Stimulated activated CD4-positive, alpha-beta T cell treated with anti-CD3 and anti-CD28 coated beads, Interleukin-2, amount 100 ng/mL, for 24 hours (primary cell): Measurements from ENCODE around the gene IYD.

Experiments
- DNase-seq, 2 donors: peaks; one replicate each; pipeline ENCODE4 v3.0.0-alpha.2; 2020

The IYD gene

DNA sequence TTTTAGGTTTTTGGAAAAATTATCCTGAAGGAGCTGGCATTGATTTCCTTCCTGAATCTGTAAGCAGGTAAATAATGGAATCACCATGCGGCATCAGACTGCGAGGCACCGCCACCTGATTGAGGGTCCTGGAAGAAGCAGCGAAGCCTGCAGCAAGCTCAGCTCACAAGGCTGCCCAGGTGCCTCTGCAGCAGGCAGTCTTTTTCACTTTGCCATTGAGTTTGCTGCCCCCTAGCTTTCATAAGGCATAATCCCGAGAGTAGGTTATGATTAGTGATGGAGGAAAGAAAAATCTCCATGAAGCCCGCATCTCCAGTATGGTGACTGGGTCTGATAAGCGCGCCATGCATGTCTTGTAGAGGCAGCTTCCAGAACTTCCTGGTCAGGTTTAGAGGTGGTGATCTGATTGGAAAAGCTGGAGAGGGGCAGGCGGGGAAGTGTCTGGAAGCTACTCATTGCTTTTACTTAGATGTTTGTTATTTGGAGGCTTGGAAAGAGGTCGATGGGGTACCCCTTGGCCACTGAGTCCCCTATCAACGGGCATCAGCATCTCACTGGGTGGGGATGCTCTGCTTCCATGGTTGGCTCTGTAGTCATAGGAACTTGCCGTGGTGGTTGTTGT is 26.7 kb downstream of the IYD start:
- DNase-seq: peak in 1 of 2 donors; percentile 25

DNA sequence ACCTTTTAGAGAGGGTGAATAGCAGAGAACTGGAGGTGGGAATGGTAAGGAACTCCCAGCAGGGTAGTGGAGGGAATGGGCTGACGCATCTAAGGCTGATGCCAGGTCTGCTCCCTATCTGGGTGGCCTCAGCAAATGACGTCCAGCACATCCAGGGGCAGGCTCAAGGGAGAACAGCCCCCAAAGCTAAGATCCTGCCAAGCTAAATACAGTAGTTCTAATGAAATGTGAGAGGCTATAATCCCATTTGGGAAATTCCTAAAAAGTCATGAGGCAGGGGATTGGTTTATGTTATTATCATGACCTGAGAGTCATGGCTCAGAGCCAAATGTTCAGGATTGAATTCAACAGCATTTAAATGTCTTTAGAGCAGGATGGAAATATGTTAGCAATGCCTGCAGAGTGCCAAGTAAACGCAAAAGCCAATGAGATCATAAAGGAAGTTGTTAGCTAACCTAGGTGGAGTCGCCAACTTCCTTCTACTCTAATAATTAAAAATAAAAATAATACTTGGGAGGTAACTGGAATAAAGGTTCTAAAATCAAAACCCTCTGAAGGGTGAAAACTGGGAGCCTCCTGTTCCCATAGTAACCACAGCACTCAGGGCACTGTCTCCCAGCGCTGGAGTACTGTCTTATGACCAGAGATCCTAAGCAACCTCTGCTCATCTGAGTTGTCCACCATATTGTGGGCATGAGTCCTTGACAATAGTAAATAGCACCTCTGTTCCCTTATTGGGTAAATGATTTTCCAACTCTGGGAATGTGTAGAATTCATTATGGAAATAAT is 34.8 kb downstream of the IYD start:
- no peak for DNase-seq

DNA sequence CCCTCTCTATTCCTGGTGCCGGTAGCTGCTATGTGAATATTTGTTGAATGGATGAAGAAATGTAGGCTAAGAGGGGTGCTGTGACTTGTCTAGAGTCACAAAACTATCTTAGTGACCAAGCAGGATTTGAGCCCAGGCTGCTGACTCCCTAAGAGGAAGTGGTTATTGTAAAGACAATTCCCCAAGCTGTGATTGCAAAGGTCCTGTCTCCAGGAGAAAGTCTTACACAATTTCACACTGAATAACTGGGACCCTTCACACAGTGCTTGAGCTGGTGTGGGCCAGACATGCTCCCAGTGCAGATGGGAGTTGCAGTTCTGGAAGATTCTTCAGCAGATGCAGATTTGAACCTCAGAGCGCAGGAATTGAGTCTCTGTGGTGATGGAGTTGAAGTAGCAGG is 38.1 kb downstream of the IYD start:
- DNase-seq: no peak

DNA sequence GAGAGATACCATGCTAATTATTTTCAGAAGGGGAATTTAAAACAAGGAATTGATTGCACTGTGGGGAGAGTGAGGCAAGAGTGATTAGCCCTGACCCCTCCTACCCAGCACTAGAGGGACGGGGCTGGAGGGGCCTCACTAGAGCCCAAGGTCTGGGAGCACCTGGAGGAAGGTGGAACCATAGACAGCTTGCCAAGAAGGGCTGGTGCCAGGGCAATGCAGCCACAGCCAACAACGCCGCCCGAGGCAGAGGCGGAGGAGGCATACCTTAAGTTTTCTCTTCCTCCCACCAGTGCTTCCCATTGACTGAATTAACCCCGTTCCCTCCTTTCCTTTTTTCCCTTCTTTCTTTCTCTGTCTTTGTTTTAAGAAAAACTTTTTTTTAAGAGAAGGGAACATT is 40.0 kb downstream of the IYD start:
- DNase-seq: no peak

DNA sequence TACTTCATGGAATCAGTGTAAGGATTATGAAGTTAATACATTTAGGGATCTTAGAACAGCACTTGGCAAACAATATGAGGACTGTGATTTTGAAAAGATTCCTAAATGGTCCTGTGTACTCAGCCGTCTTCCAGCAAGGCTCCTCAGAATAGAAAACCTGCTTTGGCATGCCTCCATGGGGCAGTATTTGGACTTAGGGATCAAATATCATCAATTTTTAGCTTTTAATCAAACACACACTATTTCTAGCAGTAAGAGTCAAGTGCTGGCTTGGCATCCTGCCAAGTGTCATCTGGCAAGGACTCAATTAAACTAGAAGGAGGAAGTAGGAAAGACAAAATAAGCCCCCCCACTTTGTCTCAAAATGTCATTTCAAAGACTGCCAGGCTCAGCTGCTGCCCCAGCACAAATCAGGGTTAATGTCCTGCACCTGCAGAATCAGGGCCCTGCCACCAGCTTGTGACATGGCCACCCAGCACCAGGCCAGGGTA is 40.8 kb downstream of the IYD start:
- no peak for DNase-seq

DNA sequence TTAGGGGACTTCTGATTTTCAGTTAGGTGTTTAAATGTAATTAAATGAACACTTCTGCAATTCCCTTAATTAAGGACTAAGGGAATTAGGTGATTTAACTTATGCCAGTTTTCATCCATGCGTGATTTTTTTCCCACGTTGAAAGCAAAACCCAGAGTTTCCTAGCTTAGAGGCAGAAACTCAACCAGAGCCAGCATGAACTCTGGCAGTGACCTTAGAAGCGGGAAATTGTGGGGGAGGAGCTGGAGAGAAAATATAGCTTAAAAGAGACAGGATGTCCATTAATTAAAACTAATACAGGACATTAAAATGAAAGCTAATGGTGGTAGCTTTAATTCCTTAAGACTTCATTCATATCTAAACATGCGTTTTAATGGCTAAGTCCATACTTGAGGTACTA is 41.6 kb downstream of the IYD start:
- DNase-seq: no peak

DNA sequence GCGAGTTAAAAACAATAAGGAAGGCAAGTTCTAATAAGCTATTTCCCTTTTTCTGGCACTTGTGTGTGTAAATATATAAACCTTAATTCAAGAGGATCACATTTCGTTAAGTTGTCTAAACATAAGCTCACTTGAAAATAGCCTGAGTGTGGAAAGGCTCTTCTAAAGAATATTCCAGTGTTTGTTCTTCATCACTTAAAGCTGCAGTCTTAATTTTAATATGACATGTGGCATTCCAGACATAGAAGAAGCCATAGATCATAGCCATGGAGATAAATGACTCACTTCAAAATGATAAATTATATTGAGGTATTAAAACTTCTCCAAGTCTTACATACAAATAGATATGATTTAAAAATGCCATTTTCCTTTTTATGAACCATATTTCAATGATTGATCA is 42.1 kb downstream of the IYD start:
- no peak for DNase-seq

GRCh38 chr6:150412221-150412620 is 43.4 kb downstream of the IYD start:
- DNase-seq: no peak

DNA sequence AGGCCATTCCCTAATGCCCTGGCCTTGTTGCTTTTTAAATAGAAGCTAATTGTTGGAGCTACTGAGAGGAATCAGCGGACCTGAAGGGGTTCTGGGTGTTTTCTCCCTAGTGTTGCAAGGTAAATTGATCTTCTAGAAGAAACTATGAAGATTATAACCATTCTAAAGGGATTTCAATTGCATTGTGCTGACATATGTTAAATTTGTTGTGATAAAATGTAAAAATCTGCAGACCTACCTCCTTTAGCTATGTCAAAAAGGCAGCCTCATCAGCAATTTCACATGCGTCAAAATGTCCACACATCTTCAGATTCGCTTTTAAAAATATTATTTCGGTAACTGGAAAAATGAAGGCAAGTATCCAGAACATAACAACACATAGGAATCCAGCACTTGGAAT is 44.4 kb downstream of the IYD start:
- no peak for DNase-seq

DNA sequence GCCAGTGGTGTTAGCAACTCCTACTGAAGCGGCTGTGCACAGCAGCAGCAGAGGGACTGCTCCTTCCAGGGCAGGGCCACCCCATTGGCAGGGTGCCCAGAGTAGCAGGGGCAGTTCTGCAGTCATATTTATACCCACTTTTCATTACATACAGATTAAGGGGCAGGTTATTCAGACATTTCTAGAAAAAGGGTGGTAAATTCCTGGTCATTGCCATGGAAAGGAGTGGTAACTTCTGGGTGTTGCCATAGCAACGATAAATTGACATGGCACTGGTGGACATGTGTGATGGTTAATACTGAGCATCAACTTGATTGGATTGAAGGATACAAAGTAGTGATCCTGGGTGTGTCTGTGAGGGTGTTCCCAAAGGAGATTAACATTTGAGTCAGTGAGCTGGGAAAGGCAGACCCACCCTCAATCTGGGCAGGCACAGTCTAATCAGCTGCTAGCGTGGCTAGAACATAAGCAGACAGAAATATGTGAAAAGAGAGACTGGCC is 45.0 kb downstream of the IYD start:
- DNase-seq: no peak

DNA sequence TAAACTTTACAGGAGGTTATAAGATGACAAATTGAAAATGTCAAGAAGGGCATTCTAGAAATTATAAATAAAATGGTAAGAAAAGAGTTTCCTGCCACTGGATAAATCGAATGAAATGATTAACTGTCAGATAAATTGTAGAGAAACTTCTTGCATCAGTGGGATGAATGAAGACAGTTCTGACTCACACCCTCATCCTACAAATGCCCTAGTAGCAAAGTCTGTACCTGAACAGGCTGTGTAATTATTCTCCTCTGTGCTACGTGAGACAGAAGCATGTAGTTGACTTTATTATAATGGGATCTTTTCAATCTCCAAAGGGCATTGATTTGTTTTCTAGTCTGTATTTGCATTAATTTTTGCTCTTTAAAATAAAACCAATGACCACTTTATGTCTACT is 47.3 kb downstream of the IYD start:
- DNase-seq: no peak

DNA sequence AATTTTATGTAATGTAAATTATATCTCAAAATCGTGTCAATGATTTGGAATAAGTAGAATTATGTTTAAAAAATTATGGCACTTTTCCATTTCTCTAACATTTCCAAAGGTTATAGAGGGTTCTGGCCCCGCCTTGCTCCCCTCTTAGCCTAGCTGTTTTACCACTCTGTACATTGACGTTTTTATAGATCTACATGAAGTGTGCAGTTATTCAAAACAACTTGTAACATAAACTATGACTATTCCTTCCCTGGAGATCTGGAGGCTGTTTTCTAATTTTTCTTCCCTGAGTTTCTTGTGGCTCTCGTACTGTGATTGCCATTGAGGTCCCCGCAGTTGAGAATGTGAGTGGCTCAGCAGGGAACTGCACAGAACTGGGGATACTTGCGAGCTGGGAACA is 48.4 kb downstream of the IYD start:
- DNase-seq: no peak

GRCh38 chr6:150417899-150418826 is 49.4 kb downstream of the IYD start:
- DNase-seq: no peak

DNA sequence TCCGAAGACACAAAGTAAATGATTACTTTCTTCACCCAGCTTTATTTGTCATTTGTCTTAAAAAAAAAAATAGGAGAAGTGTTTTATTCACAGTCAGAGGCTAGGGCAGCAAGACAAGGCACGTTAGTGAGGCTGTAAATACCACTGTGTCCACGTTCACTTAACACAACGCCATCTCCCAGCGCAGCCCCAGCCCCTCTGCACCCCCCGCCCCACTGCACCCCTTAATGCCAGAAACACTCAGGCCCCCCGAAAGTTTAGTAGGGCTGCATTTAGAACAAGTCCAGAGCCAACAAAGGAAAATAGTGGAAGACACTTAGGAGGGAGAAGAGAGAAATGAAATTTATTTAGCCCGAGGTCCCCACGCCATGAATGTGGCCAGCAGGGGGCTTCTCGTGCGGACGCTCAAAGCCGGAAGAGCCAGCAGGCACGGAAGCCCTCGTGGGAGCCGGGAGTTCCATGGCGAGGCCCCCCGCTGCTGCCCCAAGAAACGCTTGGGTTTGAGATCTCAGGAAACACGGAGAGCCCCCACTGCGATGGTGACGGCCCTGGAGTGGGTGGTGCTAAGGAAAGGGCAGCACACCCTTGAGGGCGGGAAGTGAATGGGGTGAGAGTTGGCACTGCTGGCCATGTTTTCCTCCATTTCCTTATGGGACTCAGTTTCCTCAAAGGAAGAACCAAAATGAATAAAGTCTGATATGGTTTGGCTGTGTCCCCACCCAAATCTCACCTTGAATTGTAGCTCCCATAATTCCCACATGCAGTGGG is 50.2 kb downstream of the IYD start:
- DNase-seq: peak; percentile 60 to 69

DNA sequence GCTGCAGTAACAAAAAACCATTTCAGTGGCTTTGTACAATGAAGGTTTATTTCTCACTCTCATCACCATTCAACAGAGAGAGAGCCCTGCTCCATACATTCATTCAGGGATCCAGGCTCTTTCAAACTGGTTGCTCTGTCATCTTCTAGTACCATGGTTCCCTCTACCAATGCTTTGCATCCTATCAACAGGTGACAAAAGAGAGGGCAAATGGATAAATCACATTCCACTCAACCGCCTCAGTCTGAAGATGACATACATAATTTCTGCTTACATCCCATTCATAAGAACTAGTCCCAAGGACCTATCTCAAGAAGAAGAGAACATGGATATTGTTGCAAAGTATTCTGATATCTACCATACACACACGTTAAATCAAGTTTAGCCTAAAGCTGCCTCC is 51.6 kb downstream of the IYD start:
- no peak for DNase-seq

- no peak for DNase-seq
Observed at GRCh38 chr6:150420926-150421325, 52.1 kb downstream of the IYD start.

GRCh38 chr6:150425508-150425907 is 56.7 kb downstream of the IYD start:
- no peak for DNase-seq

- DNase-seq: no peak
Observed at GRCh38 chr6:150426198-150426597, 57.4 kb downstream of the IYD start.

DNA sequence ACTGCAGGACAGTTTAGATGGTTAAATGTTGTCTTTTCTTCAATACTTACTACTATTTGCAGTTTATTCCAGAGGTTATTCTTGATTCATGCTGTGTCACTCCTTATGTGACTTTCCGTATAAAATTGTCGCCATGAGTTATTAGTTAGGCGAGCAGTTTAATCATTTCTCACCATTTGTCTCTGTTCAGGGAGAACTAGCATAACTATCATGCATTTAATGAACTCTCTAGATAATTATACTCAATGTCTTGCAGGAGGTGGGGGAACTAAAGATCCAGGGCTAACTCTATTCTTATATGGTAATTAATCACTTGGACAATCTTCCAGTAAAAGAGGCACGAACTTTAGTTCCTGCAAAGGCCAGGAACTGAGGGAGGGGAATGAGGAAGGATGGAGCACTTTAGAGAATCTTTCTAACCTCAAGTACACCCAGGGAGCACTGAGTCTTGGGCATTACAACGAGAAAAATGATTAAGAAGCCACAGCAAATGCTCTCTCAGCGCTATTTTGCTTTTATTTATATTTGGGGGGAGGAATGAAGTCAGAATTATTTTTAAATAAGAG is 58.3 kb downstream of the IYD start:
- no peak for DNase-seq

DNA sequence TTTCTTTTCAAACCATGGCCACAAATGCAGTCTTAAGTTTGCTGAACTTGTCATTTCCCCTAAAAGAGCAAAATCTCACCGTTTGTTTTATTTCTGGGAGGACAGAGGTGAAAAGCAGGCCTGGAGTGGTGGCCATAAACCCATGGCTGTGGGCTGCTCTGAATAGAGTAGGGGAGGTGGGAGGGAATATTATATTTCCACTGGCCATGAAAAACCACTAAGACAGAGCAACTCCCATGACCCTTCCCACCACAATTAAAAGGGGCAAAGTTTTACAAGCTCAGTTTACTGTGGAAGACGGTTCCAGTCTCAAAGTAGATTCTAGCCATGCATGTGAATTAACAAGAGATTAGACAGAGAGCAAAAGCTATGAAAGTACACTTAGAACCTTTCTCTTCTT is 59.0 kb downstream of the IYD start:
- DNase-seq: no peak

DNA sequence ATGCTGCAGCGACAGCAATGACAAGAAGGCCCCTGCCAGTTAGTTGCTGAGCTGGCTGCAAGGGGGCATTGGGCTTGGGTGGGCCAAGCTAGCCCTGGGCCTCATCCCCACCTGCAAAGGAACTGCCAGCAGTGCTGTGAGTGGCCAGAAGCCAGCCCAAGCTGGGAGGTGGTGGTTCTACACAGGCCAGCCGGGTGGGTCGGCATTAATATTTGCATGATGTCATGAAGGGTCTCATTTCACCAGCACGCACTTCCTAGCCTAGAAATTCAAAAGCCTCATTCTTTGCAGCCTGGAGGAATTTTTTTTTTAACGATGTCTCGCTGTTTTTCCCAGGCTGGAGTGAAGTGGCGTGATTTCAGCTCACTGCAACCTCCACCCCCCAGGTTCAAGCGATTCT is 62.0 kb downstream of the IYD start:
- no peak for DNase-seq

DNA sequence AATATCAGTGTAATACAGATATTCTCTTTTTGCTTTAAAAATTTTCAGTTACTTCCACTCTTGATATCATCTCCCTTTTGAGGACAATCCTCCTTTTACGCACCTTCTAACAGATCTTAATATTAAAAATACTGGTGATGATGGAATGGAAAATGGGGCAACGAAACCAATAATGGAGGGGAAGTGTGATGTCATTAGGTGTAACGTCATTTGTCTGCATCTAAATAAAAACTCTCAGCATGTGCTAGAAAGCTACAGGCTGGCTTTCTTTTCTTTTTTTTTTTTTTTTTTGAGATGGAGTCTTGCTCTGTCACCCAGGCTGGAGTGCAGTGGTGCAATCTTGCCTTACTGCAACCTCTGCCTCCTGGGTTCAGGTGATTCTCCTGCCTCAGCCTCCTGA is 66.5 kb downstream of the IYD start:
- no peak for DNase-seq
